ENCODE results near the gene CDKAL1. TPM values are rescaled to one million over a fixed set of nuclear protein-coding genes. Genes with fewer than 3 reads are reported as not detected.
A peak's percentile ranks its signal among the peaks of the same experiment; 100 is the strongest.

The CDKAL1 gene
- total RNA-seq, 1 experiment from 2014 or later = 23.4 TPM

DNA sequence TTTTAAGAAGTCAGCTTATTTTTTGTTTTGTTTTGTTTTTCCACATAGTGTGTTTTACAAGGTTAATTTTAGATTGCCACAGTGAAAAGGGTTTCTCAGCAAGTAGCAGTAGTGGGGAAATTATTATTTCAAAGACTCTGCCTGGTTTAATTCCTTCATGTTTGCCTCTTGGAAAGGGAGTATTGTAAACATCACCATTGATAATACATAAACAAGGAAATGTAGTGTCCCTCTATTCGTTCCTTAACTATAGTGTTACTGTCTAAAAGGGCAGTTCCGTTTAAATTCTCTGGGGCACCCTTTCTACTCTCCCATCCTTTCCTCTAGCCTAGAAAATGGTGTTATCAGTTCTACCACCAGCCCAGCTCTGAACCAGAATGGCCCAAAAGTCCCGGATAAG, 668.3 kb downstream of the CDKAL1 start:
- DNase-seq (ENCODE audit: low spot score) = no peak

- DNase-seq (ENCODE audit: low spot score) = no peak
Observed at GRCh38 chr6:21204951-21205350, 670.7 kb downstream of the CDKAL1 start.

- DNase-seq (ENCODE audit: low spot score) = no peak
Observed at GRCh38 chr6:21208081-21208795, 674.0 kb downstream of the CDKAL1 start.

DNA sequence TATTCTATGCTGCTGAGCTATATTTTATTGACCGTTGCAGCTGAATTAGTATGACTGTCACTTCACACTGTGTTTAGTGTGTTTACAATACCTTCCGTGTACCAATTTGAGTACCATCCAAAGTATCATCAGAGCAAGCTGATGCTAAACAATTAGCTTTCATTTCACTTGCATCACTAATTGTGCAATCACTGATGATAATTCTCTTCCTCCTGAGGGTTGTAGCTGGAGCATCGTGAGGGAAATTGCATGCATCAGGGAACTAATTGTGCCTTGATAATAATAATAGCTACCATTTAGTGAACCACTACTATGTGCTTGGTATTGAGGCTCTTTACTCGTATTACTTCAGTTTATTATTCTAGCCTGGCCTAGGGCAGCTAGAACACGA, 674.5 kb downstream of the CDKAL1 start:
- no peak for DNase-seq (ENCODE audit: low spot score)

DNA sequence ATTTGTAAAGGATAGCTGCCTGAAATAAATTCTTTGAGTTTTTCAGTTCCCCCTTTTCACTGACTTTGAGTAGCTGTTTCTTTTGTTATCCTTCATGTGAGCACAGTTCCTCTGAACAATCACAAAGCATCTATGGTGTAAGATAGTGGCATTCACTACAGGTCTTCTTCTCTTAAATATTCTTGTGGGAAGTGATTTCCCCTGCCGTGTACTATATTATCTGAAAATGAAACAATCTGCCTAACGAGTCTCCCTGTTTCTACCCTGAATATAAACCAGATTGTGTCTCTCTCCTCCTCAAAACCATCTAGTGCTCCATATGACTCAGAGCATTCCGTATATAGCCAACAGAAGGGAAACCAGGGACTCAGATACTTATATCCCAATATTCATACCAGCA, 679.2 kb downstream of the CDKAL1 start:
- DNase-seq (ENCODE audit: low spot score) = no peak

DNA sequence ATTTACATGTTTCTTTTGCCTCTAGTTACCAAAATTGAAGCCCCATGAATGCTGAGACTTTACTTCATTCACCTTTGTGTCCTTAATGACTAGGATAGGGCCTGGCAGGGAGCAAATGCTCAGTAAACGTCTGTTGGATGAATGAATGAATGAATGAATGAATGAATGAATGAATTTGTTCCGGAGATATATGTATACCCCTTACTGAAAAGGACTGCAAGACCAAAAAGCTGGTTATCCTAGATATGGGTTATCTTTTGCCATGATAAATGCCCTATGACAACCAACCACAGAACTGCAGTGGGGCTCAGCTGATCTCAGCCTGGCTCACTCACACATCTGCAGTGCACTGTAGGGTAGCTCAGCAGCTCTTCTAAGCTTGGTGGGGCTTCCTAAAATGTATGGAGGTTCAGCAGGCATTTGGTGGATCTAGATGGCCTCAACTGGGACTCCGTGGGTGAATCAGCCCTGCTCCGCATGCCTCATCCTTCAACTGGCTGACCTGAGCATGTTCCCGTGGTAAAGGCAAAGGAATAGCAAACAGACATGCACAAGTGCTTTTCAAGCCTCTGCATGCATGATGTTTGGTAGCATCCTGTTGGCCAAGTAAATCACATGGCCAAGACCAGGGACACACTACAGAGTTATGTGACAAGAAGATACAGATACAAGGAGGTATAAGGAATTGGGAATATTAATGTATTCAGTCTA, 680.6 kb downstream of the CDKAL1 start:
- no peak for DNase-seq (ENCODE audit: low spot score)

DNA sequence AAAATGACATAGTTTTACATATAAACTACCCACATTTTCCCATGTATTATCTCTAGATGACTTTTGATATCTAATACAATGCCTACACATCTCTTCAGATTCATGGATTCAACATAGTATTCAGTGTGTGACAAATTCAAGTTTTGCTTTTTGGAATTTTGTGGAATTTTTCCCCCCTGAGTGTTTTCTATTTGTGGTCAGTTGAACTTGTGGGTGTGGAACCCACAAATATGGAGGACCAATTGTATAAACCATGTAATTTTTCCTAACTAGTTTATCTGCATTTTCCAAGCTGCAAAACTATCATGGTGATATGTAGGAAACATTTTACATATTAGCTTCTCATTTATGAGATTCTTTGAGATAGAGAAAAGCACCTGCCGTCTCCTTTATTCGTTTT, 685.0 kb downstream of the CDKAL1 start:
- no peak for DNase-seq (ENCODE audit: low spot score)

- no peak for DNase-seq (ENCODE audit: low spot score)
Observed at GRCh38 chr6:21219856-21220255, 685.6 kb downstream of the CDKAL1 start.

- DNase-seq (ENCODE audit: low spot score) = no peak
Observed at GRCh38 chr6:21220271-21220987, 686.2 kb downstream of the CDKAL1 start.

- no peak for DNase-seq (ENCODE audit: low spot score)
Observed at GRCh38 chr6:21222656-21223055, 688.4 kb downstream of the CDKAL1 start.

GRCh38 chr6:21225912-21226311, 691.7 kb downstream of the CDKAL1 start:
- DNase-seq (ENCODE audit: low spot score) = no peak

DNA sequence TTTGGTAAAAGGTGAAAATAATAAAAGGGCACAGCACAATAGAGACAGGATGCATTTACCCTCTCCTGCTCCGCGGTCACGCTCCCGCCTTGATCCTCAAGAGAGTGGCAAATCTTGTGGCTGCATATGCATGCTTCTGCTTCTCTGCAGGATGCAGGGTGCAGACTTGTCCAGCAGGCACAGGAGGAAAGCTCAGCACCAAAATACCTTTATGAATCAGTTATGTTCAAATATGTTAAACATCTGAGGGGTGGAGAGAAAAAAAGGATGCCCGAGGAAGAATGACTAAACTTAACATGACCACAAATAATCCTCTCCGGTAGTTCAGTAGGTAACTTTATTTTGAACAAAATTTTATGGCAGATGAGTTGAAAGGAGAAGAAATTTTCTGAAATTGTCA, 693.2 kb downstream of the CDKAL1 start:
- peak; percentile 31 for DNase-seq (ENCODE audit: low spot score)

GRCh38 chr6:21228411-21228810, 694.2 kb downstream of the CDKAL1 start:
- no peak for DNase-seq (ENCODE audit: low spot score)

- no peak for DNase-seq (ENCODE audit: low spot score)
Observed at GRCh38 chr6:21228876-21229460, 694.7 kb downstream of the CDKAL1 start.

- no peak for DNase-seq (ENCODE audit: low spot score)
Observed at GRCh38 chr6:21230536-21230935, 696.3 kb downstream of the CDKAL1 start.

DNA sequence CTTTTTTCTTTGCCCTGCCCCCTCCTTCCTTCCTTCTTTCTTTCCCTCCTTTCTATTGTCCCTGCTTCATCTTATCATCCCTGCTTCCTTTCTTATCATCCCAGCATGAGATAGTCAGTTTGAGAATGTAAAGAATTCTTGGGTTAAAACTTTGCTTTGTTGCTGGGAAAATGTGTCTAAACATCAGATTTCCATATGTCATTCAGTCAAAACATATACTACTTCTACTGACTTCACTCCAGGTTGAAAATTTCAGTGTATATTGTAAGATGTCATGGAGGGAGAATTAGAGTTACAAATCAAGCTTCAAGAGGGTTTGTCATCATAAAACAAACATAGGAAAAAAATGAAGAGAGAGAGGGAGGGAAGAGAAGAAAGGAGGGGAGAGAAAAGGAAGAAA, 700.9 kb downstream of the CDKAL1 start:
- DNase-seq (ENCODE audit: low spot score) = no peak

DNA sequence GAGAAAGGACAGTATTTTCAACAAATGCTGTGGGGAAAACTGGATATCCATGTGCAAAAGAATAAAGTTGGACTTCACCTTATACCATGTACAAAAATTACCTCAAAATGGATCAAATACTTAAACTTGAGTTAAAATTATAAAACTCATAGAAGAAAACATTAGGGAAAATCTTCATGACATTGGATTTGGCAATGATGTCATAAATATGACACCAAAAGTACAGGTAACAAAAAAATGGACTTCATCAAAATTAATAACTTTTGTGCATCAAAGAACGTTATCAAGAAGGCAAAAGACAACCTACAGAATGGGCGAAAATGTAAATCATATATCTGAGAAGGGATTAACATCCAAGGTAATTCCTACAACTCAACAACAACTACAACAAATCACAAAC, 704.0 kb downstream of the CDKAL1 start:
- no peak for DNase-seq (ENCODE audit: low spot score)

DNA sequence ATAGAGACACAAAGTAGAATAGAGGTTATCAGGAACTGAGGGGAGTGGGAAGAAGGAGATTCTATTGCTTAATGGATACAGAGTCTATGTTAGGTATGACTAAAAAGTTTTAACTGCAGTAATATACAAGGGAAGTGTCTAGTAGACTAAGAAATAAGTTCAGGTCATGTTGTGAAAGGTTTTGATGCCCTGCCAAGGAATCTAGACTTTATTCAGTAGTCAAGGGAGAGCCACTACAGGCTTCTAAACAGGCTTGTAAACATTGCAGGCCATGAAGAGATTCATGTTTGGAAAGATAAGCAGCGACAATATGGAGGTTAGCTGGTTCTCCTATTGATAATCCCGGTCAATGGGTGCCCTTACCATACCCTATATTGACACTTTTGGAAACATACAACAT, 706.5 kb downstream of the CDKAL1 start:
- DNase-seq (ENCODE audit: low spot score) = no peak

DNA sequence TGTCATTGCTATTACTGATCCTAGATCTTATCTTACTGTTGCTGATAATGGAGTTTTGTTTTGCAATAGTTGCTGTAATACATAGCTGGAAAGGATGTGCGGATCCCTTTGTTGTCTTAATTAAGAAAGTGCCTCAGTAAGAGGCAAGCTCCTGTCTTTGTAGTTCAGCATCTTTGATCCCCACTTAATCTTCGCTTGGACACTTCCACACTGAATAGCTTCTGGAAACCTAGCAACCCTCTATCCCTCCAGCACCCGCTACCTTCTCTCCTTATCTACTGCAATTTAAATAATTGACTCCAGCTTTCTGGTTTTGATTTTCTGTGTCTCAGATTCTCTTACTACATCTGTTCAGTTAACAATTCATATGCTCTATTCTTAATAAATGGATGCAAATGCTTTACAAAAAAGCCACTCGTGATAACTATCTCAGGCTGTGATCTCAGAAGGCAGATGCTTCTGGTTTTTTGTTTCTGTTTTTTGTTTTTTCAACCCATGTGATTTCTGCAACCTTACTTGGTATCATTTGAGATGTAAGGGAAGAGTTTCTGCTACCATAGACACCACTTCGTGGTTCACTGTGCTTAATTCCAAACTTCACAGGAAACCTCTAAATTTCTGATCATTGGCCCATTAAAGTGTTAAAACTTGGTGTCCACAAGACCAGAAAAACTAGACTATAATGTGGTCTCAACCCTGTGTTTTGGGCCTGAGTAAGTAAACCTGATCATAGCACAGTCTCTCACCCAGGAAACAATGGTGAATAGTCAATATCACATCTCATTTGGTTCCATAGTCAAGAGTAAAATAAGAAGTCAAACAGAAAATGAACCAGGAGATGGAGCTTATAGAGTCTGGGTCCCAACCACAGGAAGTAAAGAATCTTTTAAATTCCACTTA, 707.2 kb downstream of the CDKAL1 start:
- DNase-seq (ENCODE audit: low spot score) = no peak

DNA sequence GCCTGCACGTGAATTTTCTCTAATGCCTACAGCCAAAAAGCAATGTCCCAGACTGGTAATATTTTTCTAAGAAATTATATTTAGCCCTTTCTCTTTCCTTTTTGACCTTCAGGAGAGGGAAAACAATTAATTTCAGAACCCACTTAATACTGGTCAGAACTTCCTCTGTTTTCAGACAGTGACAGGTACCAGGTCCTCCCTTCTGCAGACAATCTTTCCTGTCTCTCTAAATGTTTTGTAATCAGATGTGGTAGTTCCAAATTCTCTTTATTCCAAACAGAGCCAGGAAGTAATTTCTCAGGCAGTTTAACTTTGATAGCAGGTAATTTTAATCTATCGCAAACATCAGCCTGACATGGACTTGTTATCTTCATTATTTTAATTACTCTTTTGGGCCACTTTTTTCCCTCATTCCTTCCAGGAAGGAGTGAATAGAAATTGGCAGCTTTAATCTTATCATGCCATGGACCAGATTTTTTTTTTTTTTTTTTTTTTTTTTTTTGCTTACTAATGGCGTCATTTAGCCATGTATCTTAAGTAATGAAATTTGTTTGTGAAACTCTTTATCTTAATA, 710.7 kb downstream of the CDKAL1 start:
- DNase-seq (ENCODE audit: low spot score) = no peak

GRCh38 chr6:21245488-21245887, 711.2 kb downstream of the CDKAL1 start:
- no peak for DNase-seq (ENCODE audit: low spot score)

Measured in A172 (cell line).